GM19023 (cell line): ENCODE data around the gene AHCYL1.

Experiments used
- ATAC-seq: cut with Tn5 transposase; IDR thresholded peaks from one replicate; pipeline ENCODE4 v1.9.1; 2021; ENCODE audit warnings: mild to moderate bottlenecking, moderate library complexity; ENCODE audit not compliant: unreplicated experiment

AHCYL1 gene

GRCh38 chr1:110034451-110035235 lies 50.1 kb downstream of the AHCYL1 start, which contains the start of gene STRIP1:
Gene STRIP1 (plus strand): TSS chr1:110034624. CDS start chr1:110034638, 14 bp downstream.
- peak; percentile 87 for ATAC-seq

GRCh38 chr1:110035236-110035752 lies 50.7 kb downstream of the AHCYL1 start:
- ATAC-seq, result no peak

- ATAC-seq, result no peak
These were observed 53.7 kb downstream of the AHCYL1 start for GRCh38 chr1:110038271-110038670.

- ATAC-seq, result no peak
These were observed 55.1 kb downstream of the AHCYL1 start for GRCh38 chr1:110039641-110040040.

- no peak for ATAC-seq
These were observed 56.0 kb downstream of the AHCYL1 start for GRCh38 chr1:110040548-110040947.

- ATAC-seq, result no peak
These were observed 58.5 kb downstream of the AHCYL1 start for GRCh38 chr1:110043016-110043415.

- no peak for ATAC-seq
These were observed 62.9 kb downstream of the AHCYL1 start for GRCh38 chr1:110047463-110047862.

- no peak for ATAC-seq
These were observed 63.7 kb downstream of the AHCYL1 start for GRCh38 chr1:110048240-110048639.

- ATAC-seq, result no peak
These were observed 64.5 kb downstream of the AHCYL1 start for GRCh38 chr1:110048923-110049601.

GRCh38 chr1:110049801-110050601 lies 65.4 kb downstream of the AHCYL1 start:
- ATAC-seq, result no peak

- no peak for ATAC-seq
These were observed 66.2 kb downstream of the AHCYL1 start for GRCh38 chr1:110050602-110051261.

- no peak for ATAC-seq
These were observed 66.7 kb downstream of the AHCYL1 start for GRCh38 chr1:110051262-110051648.

GRCh38 chr1:110053552-110054428 lies 69.2 kb downstream of the AHCYL1 start:
- no peak for ATAC-seq

GRCh38 chr1:110055493-110056284 lies 71.1 kb downstream of the AHCYL1 start:
- no peak for ATAC-seq

GRCh38 chr1:110056285-110056683 lies 71.7 kb downstream of the AHCYL1 start:
- ATAC-seq, result no peak

- ATAC-seq, result no peak
These were observed 72.2 kb downstream of the AHCYL1 start for GRCh38 chr1:110056776-110057175.

- no peak for ATAC-seq
These were observed 73.5 kb downstream of the AHCYL1 start for GRCh38 chr1:110057963-110058518.

GRCh38 chr1:110058591-110058990 lies 74.0 kb downstream of the AHCYL1 start:
- ATAC-seq, result no peak
